Measurements from ENCODE around the gene PNMA6E. TPM values are rescaled to one million over a fixed set of nuclear protein-coding genes. Genes with fewer than 3 reads are reported as not detected.

PNMA6E gene
- polyA plus RNA-seq, 3 donors, result not detected

Other genes with a start within 250 kb of the PNMA6E start
- gene MAGEA1, start 222.1 kb downstream of the PNMA6E start, polyA plus RNA-seq, result not detected
- gene PNMA6F, start 79.6 kb downstream of the PNMA6E start, polyA plus RNA-seq, result not detected
- gene ZNF275, start 67.2 kb downstream of the PNMA6E start, polyA plus RNA-seq, result 1 to 10 TPM; 5.3 to 7.9 (median 7.2) TPM
- gene ZFP92, start 10.1 kb upstream of the PNMA6E start, polyA plus RNA-seq, result 1 to 10 TPM in 2 of 3 donors, under 1 TPM in 1; 0.56 to 1.2 (median 1.0) TPM
- gene TREX2, start 44.7 kb upstream of the PNMA6E start, polyA plus RNA-seq, result under 1 TPM; 0.46 to 0.90 (median 0.56) TPM
- 10 to 100 TPM in 2 of 3 donors, 1 to 10 TPM in 1; 9.0 to 54.8 (median 22.3) TPM for gene HAUS7, start 69.2 kb upstream of the PNMA6E start, polyA plus RNA-seq
- 10 to 100 TPM; 10.4 to 58.4 (median 37.1) TPM for gene BGN, start 93.6 kb upstream of the PNMA6E start, polyA plus RNA-seq
- gene ATP2B3, start 116.3 kb upstream of the PNMA6E start, polyA plus RNA-seq, result under 1 TPM in 1 of 3 donors, not detected in 2; 0.02 TPM
- gene CCNQ, start 197.8 kb upstream of the PNMA6E start, polyA plus RNA-seq, result 10 to 100 TPM; 19.3 to 26.9 (median 22.3) TPM
- 1 to 10 TPM in 1 of 3 donors, under 1 TPM in 1, not detected in 1; 0.07 to 1.0 TPM for gene DUSP9, start 245.9 kb upstream of the PNMA6E start, polyA plus RNA-seq